K562 (cell line): ENCODE data around the gene RNF31. TPM values are rescaled to one million over a fixed set of nuclear protein-coding genes. Genes with fewer than 3 reads are reported as not detected.

Experiments
- CCNT2 ChIP-seq: IDR thresholded peaks from 2 replicates; pipeline ENCODE4 v1.6.1; 2011; ENCODE audit warnings: borderline replicate concordance, low read depth, mild to moderate bottlenecking, moderate library complexity, mixed read lengths, low read length; ENCODE audit not compliant: insufficient read length; ENCODE audit errors: extremely low read depth
- CSDE1 ChIP-seq, 2 experiments: fragments of 450-650 bp; IDR thresholded peaks; 2 replicates each; pipeline ENCODE4 v1.6.1; 2016; ENCODE audit warnings: mild to moderate bottlenecking in 1 of 2
- HEY1 ChIP-seq: fragments of 250-450 bp; sonication (Bioruptor Pico); IDR thresholded peaks from 2 replicates; pipeline ENCODE4 v1.5.0; 2020; ENCODE audit warnings: mild to moderate bottlenecking, moderate library complexity, borderline replicate concordance
- LARP7 ChIP-seq: fragments of 450-650 bp; IDR thresholded peaks from 2 replicates; pipeline ENCODE4 v1.6.1; 2016
- MAZ ChIP-seq, 2 experiments: fragments of 450-650 bp in 1 of 2; sonication (generic) in 1 of 2; formaldehyde crosslinking; IDR thresholded peaks in 1 of 2; conservative IDR thresholded peaks in 1 of 2; 2 replicates each; pipeline versions ENCODE4 v1.4.0 to v1.5.0; 2020; ENCODE audit warnings: mild to moderate bottlenecking in 1 of 2, missing genetic modification reagents in 1 of 2
- PHF8 ChIP-seq: fragments of 200-600 bp; sonication (generic); IDR thresholded peaks from 2 replicates; pipeline ENCODE4 v1.6.1; 2012; ENCODE audit warnings: mixed run types, mild to moderate bottlenecking, inconsistent platforms, low read length, moderate library complexity, borderline replicate concordance
- RAD21 ChIP-seq, 2 experiments: fragments of 250-450 bp in 1 of 2; fragments of 450-650 bp in 1 of 2; sonication (Bioruptor Pico) in 1 of 2; formaldehyde crosslinking in 1 of 2; IDR thresholded peaks in 1 of 2; conservative IDR thresholded peaks in 1 of 2; 2 replicates each; pipeline versions ENCODE4 v1.4.0 to v1.8.0; 2020 to 2022; ENCODE audit warnings: mild to moderate bottlenecking in 2 of 2, moderate library complexity in 1 of 2
- TSC22D4 ChIP-seq: fragments of 450-650 bp; IDR thresholded peaks from 2 replicates; pipeline ENCODE4 v1.6.1; 2016; ENCODE audit warnings: missing genetic modification characterization, missing biosample characterization, control low read depth
- polyA plus RNA-seq, 8 experiments: library from polyadenylated mRNA; depleted of rRNA in 4 of 8; stranded (reverse) in 5 of 8; unstranded in 3 of 8; fragments of >200 nt; fragmentation: Nextera tagmentation in 2 of 8; fragmentation: Illumina TruSeq in 1 of 8; extraction: Ambion mirVana in 2 of 8; extraction: Trizol in 1 of 8; gene quantifications; 2 replicates each; pipeline versions ENCODE4 v1.2.1 to v1.2.3, GENCODE V29; 2011 to 2014; ENCODE audit warnings: inconsistent platforms in 1 of 8, missing spikeins in 1 of 8
- total RNA-seq, 7 experiments: library from RNA; depleted of rRNA in 6 of 7; stranded (reverse); fragments of >200 nt in 6 of 7; fragmentation: Illumina TruSeq in 2 of 7; extraction: Trizol in 2 of 7; gene quantifications; 2 replicates each; pipeline versions ENCODE4 v1.2.1 to v1.2.3, GENCODE V29; 2011 to 2021; ENCODE audit warnings: low replicate concordance in 1 of 7
- TF ChIP-seq, protein P1 (sequence below): sonication (generic); formaldehyde crosslinking; IDR thresholded peaks from 2 replicates; pipeline ENCODE4 v1.8.0; 2023; ENCODE audit warnings: missing genetic modification reagents, mild to moderate bottlenecking, borderline replicate concordance
- TF ChIP-seq, protein P2 (sequence below): fragments of 250-450 bp; sonication (Bioruptor Pico); IDR thresholded peaks from 2 replicates; pipeline ENCODE4 v1.4.0; 2020
- TF ChIP-seq, protein P3 (sequence below): fragments of 150-350 bp; conservative IDR thresholded peaks from 2 replicates; pipeline ENCODE4 v1.6.1; 2014; ENCODE audit warnings: low read length

The RNF31 gene
- total and polyA plus RNA-seq, 9 of the 15 experiments (the other 6 are each of a cell fraction or from before 2014, with no cell fraction given) = 3.1 to 47.6 (median 19.1) TPM

DNA sequence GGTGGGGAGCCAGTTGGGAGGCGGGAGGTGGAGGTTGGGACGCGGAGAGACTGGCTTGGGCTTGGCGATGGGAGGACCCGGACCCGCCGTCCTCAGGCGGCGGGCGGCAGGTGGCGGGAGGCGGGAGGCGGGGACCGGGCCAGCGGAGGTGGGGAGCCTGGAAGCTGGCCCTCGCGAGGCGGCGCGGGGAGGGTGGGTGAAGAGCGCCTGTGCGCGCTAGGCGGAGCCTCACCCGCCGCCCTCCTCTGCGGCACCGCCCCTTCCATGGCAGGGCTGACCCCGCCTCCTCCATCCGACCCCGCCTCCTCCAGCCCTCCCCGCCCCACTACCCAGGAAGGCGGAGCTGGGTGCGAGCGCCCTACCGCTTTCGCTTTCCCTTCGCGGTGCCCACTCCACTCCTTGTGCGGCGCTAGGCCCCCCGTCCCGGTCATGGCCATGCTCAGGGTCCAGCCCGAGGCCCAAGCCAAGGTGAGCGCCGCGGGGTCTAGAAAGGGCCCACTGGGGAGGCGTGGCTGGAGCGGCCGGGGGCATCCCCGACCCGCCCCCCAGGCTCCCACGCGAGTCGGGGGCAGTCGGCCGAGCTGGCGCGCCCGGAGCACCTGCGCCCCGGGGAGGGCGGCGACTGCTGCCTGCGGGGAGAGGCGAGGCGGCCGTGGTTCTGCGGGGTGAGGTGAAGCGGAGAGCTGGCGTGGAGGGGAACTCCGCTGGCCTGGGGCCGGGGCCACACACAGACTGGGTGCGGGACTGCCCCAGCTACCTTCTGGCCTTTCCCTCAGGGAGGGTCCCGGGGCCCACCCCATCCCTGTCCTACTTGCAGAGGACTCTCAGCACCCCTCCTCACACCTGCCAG lies 11.2 kb upstream of the RNF31 start, which contains the start of gene PSME1 (continued):
- TF ChIP-seq, protein P1, sequence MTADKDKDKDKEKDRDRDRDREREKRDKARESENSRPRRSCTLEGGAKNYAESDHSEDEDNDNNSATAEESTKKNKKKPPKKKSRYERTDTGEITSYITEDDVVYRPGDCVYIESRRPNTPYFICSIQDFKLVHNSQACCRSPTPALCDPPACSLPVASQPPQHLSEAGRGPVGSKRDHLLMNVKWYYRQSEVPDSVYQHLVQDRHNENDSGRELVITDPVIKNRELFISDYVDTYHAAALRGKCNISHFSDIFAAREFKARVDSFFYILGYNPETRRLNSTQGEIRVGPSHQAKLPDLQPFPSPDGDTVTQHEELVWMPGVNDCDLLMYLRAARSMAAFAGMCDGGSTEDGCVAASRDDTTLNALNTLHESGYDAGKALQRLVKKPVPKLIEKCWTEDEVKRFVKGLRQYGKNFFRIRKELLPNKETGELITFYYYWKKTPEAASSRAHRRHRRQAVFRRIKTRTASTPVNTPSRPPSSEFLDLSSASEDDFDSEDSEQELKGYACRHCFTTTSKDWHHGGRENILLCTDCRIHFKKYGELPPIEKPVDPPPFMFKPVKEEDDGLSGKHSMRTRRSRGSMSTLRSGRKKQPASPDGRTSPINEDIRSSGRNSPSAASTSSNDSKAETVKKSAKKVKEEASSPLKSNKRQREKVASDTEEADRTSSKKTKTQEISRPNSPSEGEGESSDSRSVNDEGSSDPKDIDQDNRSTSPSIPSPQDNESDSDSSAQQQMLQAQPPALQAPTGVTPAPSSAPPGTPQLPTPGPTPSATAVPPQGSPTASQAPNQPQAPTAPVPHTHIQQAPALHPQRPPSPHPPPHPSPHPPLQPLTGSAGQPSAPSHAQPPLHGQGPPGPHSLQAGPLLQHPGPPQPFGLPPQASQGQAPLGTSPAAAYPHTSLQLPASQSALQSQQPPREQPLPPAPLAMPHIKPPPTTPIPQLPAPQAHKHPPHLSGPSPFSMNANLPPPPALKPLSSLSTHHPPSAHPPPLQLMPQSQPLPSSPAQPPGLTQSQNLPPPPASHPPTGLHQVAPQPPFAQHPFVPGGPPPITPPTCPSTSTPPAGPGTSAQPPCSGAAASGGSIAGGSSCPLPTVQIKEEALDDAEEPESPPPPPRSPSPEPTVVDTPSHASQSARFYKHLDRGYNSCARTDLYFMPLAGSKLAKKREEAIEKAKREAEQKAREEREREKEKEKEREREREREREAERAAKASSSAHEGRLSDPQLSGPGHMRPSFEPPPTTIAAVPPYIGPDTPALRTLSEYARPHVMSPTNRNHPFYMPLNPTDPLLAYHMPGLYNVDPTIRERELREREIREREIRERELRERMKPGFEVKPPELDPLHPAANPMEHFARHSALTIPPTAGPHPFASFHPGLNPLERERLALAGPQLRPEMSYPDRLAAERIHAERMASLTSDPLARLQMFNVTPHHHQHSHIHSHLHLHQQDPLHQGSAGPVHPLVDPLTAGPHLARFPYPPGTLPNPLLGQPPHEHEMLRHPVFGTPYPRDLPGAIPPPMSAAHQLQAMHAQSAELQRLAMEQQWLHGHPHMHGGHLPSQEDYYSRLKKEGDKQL (CRISPR knock-in tag) = no peak
- TF ChIP-seq PHF8 (peak; percentile 74; the same call in 1 of the 2 replicates), MAZ (CRISPR knock-in tag; conservative IDR thresholded peaks at IDR 0.05 in 1 of 2, IDR thresholded peaks at IDR 0.05 in 1 of 2) (peak in 1 of 2 experiments; percentile 85), HEY1 (CRISPR knock-in tag) (no peak), TSC22D4 (tag) (no peak), RAD21 (CRISPR knock-in tag; conservative IDR thresholded peaks at IDR 0.05 in 1 of 2, IDR thresholded peaks at IDR 0.05 in 1 of 2) (no peak), CSDE1 (IDR thresholded peaks at IDR 0.05) (no peak), LARP7 (no peak), CCNT2 (peak; percentile 67)
- TF ChIP-seq, protein P2, sequence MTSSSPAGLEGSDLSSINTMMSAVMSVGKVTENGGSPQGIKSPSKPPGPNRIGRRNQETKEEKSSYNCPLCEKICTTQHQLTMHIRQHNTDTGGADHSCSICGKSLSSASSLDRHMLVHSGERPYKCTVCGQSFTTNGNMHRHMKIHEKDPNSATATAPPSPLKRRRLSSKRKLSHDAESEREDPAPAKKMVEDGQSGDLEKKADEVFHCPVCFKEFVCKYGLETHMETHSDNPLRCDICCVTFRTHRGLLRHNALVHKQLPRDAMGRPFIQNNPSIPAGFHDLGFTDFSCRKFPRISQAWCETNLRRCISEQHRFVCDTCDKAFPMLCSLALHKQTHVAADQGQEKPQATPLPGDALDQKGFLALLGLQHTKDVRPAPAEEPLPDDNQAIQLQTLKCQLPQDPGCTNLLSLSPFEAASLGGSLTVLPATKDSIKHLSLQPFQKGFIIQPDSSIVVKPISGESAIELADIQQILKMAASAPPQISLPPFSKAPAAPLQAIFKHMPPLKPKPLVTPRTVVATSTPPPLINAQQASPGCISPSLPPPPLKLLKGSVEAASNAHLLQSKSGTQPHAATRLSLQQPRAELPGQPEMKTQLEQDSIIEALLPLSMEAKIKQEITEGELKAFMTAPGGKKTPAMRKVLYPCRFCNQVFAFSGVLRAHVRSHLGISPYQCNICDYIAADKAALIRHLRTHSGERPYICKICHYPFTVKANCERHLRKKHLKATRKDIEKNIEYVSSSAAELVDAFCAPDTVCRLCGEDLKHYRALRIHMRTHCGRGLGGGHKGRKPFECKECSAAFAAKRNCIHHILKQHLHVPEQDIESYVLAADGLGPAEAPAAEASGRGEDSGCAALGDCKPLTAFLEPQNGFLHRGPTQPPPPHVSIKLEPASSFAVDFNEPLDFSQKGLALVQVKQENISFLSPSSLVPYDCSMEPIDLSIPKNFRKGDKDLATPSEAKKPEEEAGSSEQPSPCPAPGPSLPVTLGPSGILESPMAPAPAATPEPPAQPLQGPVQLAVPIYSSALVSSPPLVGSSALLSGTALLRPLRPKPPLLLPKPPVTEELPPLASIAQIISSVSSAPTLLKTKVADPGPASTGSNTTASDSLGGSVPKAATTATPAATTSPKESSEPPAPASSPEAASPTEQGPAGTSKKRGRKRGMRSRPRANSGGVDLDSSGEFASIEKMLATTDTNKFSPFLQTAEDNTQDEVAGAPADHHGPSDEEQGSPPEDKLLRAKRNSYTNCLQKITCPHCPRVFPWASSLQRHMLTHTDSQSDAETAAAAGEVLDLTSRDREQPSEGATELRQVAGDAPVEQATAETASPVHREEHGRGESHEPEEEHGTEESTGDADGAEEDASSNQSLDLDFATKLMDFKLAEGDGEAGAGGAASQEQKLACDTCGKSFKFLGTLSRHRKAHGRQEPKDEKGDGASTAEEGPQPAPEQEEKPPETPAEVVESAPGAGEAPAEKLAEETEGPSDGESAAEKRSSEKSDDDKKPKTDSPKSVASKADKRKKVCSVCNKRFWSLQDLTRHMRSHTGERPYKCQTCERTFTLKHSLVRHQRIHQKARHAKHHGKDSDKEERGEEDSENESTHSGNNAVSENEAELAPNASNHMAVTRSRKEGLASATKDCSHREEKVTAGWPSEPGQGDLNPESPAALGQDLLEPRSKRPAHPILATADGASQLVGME (CRISPR knock-in tag) = no peak
- TF ChIP-seq, protein P3, sequence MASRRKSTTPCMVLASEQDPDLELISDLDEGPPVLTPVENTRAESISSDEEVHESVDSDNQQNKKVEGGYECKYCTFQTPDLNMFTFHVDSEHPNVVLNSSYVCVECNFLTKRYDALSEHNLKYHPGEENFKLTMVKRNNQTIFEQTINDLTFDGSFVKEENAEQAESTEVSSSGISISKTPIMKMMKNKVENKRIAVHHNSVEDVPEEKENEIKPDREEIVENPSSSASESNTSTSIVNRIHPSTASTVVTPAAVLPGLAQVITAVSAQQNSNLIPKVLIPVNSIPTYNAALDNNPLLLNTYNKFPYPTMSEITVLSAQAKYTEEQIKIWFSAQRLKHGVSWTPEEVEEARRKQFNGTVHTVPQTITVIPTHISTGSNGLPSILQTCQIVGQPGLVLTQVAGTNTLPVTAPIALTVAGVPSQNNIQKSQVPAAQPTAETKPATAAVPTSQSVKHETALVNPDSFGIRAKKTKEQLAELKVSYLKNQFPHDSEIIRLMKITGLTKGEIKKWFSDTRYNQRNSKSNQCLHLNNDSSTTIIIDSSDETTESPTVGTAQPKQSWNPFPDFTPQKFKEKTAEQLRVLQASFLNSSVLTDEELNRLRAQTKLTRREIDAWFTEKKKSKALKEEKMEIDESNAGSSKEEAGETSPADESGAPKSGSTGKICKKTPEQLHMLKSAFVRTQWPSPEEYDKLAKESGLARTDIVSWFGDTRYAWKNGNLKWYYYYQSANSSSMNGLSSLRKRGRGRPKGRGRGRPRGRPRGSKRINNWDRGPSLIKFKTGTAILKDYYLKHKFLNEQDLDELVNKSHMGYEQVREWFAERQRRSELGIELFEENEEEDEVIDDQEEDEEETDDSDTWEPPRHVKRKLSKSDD = no peak
